ENCODE results near the gene CLDN2. TPM values are rescaled to one million over a fixed set of nuclear protein-coding genes. Genes with fewer than 3 reads are reported as not detected.

CLDN2 gene
- total and polyA plus RNA-seq, 10 of the 15 experiments (the other 5 are each of a cell fraction or from before 2014, with no cell fraction given), result 0.06 TPM; not detected in 9

DNA sequence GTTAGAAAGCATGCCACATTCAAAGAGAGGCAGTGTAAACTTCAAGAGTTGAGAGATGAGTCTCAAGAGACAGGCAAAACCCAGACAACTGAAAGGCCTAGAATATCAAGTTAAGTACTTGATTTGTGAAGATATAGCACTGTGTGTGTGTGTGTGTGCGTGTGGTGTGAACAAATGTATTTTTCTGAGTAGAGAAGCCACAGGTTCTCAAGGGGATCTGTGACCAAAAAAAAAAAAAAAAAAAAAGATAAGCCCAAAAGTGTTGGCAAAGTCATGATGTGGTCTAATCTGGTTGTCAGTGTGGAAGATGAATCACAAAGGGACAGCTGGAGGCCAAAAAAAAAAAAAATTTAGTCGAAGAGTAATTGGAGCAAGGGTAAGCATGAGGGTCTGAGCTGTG lies 20.9 kb upstream of the CLDN2 start:
- H4K20me1 ChIP-seq (ENCODE audit: control insufficient read depth, insufficient read depth), result no peaks in the 10 kb centered on the region
- CTCF ChIA-PET, result interaction anchor here (0.6 to 2.5 kb wide), 19 partner anchors 10 to 997 kb away, joined by 3 to 15 read pairs (median 3); partner anchors contain the start of gene NCBP2L
- FAIRE-seq (no peak), ATAC-seq (no peak), DNase-seq (ENCODE audit: low read depth, low spot score) (no peak)
- H3K9ac ChIP-seq (ENCODE audit: control insufficient read depth, insufficient read depth, low read length), result no peak overlapping the region
- intact Hi-C loops (cut with micrococcal nuclease; ENCODE audit: unreplicated experiment), result loop anchor here (2.0 to 10.0 kb wide), 4 partner anchors 406 to 996 kb away; partner anchors contain the start of gene NCBP2L
- H3K9me3 ChIP-seq (replicated peaks; ENCODE audit: control insufficient read depth, insufficient read depth, low read length), result no peaks in the 10 kb centered on the region
- SMC1A ChIA-PET (ENCODE audit: uncharacterized antibody, unreplicated experiment), result interaction anchor here (0.8 to 2.2 kb wide), 4 partner anchors 22 to 878 kb away, joined by 3 to 5 read pairs (median 3); partner anchors contain the start of gene NCBP2L
- POLR2A ChIA-PET, result interaction anchor here (0.6 to 0.7 kb wide), 2 partner anchors 265 to 743 kb away, joined by 3 read pairs; no protein-coding TSS in a partner anchor
- H3K27ac ChIP-seq (ENCODE audit: control insufficient read depth, insufficient read depth), result no peak overlapping the region
- no peak for TF ChIP-seq BRCA1 (IDR thresholded peaks at IDR 0.05; ENCODE audit: low read depth, low read length)
- no peak for TF ChIP-seq CHD1 (IDR thresholded peaks at IDR 0.05; ENCODE audit: low read depth, low read length)
- TF ChIP-seq KLF5 (IDR thresholded peaks at IDR 0.05; ENCODE audit: partially characterized antibody), result no peak
- TF ChIP-seq CREM (IDR thresholded peaks at IDR 0.05; ENCODE audit: low read depth), result no peak
- TF ChIP-seq, protein P1, sequence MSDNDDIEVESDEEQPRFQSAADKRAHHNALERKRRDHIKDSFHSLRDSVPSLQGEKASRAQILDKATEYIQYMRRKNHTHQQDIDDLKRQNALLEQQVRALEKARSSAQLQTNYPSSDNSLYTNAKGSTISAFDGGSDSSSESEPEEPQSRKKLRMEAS (IDR thresholded peaks at IDR 0.05; ENCODE audit: low read depth, low read length), result no peak
- no peak for TF ChIP-seq CHD4 (IDR thresholded peaks at IDR 0.05)
- TF ChIP-seq PAX8 (IDR thresholded peaks at IDR 0.05), result no peak
- no peak for TF ChIP-seq EGR1 (IDR thresholded peaks at IDR 0.05; ENCODE audit: borderline replicate concordance in 1 of 2, low read depth in 2 of 2, low read length in 2 of 2)
- TF ChIP-seq, protein P2, sequence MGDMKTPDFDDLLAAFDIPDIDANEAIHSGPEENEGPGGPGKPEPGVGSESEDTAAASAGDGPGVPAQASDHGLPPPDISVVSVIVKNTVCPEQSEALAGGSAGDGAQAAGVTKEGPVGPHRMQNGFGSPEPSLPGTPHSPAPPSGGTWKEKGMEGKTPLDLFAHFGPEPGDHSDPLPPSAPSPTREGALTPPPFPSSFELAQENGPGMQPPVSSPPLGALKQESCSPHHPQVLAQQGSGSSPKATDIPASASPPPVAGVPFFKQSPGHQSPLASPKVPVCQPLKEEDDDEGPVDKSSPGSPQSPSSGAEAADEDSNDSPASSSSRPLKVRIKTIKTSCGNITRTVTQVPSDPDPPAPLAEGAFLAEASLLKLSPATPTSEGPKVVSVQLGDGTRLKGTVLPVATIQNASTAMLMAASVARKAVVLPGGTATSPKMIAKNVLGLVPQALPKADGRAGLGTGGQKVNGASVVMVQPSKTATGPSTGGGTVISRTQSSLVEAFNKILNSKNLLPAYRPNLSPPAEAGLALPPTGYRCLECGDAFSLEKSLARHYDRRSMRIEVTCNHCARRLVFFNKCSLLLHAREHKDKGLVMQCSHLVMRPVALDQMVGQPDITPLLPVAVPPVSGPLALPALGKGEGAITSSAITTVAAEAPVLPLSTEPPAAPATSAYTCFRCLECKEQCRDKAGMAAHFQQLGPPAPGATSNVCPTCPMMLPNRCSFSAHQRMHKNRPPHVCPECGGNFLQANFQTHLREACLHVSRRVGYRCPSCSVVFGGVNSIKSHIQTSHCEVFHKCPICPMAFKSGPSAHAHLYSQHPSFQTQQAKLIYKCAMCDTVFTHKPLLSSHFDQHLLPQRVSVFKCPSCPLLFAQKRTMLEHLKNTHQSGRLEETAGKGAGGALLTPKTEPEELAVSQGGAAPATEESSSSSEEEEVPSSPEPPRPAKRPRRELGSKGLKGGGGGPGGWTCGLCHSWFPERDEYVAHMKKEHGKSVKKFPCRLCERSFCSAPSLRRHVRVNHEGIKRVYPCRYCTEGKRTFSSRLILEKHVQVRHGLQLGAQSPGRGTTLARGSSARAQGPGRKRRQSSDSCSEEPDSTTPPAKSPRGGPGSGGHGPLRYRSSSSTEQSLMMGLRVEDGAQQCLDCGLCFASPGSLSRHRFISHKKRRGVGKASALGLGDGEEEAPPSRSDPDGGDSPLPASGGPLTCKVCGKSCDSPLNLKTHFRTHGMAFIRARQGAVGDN (IDR thresholded peaks at IDR 0.05), result no peak
- no peak for TF ChIP-seq TARDBP (IDR thresholded peaks at IDR 0.05; ENCODE audit: borderline replicate concordance)
- no peak for TF ChIP-seq MTA2 (IDR thresholded peaks at IDR 0.05; ENCODE audit: low read depth)
- TF ChIP-seq SIX5 (IDR thresholded peaks at IDR 0.05; ENCODE audit: low read depth, low read length, severe bottlenecking), result no peak
- no peak for TF ChIP-seq NR2C2 (IDR thresholded peaks at IDR 0.05; ENCODE audit: borderline replicate concordance, control insufficient read depth, insufficient read length, low read depth)
- no peak overlapping the region for H2AFZ ChIP-seq (ENCODE audit: control insufficient read depth, low read depth, low read length)
- H3K36me3 ChIP-seq (ENCODE audit: control insufficient read depth in 2 of 2, insufficient read depth in 2 of 2, low read length in 1 of 2), result no peaks in the 10 kb centered on the region
- no peak overlapping the region for H3K4me2 ChIP-seq (ENCODE audit: control insufficient read depth, insufficient read depth)
- H3K27me3 ChIP-seq (replicated peaks in 1 of 2; ENCODE audit: control insufficient read depth in 2 of 2, insufficient read depth in 2 of 2, low read length in 1 of 2), result no peaks in the 10 kb centered on the region
- WGBS (ENCODE audit: insufficient coverage, insufficient replicate concordance, low lambda C conversion rate, missing lambda C conversion rate), result 0% methylated on average over 1 of the region's 2 CpGs
- BruUV-seq (replicated peaks), result no TSS peak
- RAD21 ChIA-PET (ENCODE audit: unreplicated experiment), result interaction anchor here (1.0 to 2.3 kb wide), 3 partner anchors 16 to 61 kb away, joined by 3 to 10 read pairs (median 3); no protein-coding TSS in a partner anchor
- no peak overlapping the region for H3K4me3 ChIP-seq
- H3K4me1 ChIP-seq (ENCODE audit: control insufficient read depth, insufficient read depth, low read length), result no peaks in the 10 kb centered on the region
- in situ Hi-C loops (cut with MboI), result no loop called here
- no peaks in the 10 kb centered on the region for H3K79me2 ChIP-seq (ENCODE audit: control insufficient read depth, insufficient read depth, low read length)
